HG03565 (cell line): ENCODE measurements around the gene CENPC.
"Not testable (repeated sequence)": the region's sequence is repeated elsewhere in the genome, so short reads cannot be mapped to it uniquely, and the experiment has no call there.

Experiments
- ATAC-seq: cut with Tn5 transposase; IDR thresholded peaks from one replicate; pipeline ENCODE4 v1.9.1; 2021; ENCODE audit warnings: mild to moderate bottlenecking, moderate library complexity; ENCODE audit not compliant: unreplicated experiment

CENPC gene

DNA sequence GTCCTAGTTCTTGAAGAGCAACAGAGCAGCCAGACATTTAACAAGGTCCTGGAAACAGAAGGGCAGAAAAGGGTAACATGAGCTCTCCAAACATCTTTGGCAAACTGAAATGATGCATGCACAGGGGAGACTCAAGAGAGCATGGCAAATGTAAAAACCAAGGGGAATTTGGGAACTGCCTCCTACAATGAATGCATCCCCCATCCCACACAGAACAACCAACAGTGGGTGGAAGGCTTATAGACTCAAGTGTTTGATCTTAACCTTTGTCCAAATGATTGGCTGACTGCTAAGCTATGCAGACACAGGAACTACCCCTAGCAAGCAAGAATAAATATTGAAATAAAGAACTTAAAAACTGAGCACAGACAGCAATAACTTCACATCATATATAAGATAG lies 74.4 kb downstream of the CENPC start:
- ATAC-seq: no peak

DNA sequence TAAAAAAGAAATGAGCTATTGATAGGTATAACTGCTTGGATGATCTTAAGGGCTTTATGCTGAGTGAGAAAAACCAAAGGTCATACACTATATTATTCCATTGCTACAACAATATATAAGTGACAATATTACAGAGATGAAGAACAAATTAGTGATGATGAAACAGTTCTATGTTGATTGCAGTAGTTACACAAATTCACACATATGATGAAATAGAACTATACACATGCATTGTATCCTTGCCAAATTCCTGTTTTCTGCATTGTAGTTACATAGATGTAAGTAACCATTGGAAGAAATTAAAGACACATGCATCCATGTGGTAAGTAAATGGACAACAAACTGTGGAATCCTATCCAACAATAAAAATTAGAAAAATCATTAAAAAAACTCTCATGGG lies 76.5 kb downstream of the CENPC start:
- ATAC-seq: no peak

DNA sequence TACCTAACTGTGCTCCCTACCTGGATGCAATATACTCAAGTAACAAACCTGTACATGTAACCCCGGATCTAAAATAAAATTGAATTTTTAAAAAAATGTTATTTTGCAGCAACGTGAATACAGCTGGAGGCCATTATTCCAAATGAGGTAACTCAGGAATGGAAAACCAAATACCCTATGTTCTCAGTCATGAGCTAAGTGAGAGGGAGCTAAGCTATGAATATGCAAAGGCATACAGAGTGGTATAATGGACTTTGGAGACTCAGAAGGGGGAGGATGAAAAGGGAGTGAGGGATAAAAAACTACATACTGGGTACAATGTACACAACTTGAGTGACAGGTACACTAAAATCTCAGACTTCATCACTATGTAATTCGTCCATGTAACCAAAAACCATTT lies 78.6 kb downstream of the CENPC start:
- ATAC-seq: no peak

DNA sequence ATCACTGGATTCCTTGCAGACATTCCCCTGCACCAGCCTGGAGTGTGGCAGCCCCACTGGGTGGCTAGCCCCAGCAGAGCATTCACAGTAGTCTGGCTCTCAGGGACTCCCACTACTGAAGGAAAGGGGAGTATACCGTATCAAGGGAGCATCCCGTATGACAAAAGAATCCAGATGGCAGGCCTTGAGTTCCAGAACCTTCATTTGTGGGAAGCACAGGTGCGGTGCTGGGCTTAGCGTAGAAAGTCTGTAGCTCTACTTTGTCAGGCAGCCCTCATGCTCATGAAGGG lies 79.6 kb downstream of the CENPC start:
- no peak for ATAC-seq

DNA sequence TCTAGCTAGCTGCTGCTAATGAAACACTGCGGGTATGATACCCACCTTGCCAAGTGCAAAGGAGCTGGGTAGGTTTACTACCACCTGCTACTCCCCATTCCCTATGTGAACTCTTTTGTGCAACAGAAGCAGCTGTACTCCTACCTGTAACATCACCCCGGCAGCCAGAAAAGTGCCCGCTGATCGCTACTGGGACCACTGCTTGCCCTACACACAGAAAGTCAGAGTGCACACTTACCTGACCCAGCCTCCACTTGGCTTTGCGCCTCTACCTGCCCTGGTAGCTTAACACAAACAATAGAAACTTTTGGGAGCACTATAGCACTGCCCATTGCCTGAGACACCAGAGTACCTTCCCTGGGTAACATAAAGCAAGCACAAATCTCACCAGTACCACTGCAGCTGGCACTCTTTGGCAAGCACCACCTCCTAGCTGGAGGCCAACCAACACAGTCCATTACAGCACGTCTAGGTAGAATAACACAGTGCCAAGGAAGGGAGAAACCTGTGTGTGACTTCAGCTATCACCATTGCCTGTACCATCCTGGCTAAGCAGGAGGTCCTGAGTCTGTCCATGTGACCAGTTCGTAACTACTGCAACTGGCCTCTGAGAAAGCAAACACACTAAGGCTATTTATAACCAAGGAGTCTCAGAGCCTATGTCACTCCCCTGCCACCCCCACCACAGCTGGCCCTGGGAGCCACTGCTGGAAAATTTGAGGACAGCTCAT lies 80.1 kb downstream of the CENPC start:
- ATAC-seq: no peak

DNA sequence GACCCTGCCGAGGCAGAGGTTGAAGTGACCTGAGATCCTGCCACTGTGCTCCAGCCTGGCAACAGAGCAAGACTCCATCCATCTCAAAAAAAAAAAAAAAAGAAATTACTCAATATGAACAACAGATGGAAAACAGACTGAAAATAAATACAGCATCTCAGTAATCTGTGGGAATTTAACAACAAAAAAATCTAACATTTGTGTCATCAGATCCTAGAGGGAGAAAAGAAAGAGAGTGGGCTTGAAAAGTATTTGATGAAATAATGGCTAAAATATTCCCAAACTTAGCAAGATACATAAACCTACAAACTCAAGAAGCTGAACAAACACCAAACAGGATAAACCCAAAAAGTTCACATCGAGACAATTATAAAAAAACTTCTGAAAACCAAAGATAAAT lies 84.7 kb downstream of the CENPC start:
- no peak for ATAC-seq

DNA sequence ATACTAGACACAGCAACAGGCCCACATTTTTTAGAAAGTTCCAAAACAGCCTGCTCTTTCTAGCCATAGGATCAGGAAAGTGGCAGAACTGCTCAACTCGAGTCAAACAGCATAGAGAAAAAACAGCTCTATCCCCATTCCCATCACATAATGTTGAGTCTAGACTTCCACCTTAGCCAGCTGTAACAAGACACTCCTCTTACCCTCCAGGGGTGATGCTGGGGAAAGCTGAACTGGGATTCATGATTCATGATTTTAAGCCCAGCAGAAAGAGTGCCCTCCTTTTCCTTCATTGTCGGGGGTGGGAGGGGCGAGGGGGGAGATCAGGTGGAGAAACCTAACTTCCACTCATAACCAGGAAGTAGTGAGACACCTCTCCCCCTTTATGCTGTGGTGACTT lies 86.1 kb downstream of the CENPC start:
- ATAC-seq: no peak

DNA sequence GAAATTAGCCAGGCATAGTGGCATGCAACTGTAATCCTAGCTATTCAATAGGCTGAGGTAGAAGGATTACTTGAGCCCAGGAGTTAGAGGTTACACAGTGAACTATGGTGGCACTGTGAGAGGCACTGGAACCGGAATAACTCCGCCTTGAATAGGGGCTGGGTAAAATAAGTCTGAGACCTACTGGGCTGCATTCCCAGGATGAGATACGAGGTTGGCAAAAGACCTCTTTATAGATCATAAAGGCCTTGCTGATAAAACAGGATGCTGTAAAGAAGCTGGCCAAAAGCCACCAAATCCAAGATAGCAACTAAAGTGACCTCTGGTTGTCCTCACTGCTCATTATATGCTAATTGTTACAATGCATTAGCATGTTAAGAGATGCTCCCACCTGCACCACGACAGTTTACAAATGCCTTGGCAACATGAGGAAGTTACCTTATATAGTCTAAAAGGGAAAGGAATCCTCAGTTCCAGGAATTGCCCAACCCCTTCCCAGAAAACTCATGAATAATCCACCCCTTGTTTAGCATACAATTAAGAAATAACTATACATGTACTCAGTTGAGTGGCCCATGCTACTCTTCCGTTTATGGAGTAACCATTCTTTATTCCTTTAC lies 88.6 kb downstream of the CENPC start:
- no peak for ATAC-seq

DNA sequence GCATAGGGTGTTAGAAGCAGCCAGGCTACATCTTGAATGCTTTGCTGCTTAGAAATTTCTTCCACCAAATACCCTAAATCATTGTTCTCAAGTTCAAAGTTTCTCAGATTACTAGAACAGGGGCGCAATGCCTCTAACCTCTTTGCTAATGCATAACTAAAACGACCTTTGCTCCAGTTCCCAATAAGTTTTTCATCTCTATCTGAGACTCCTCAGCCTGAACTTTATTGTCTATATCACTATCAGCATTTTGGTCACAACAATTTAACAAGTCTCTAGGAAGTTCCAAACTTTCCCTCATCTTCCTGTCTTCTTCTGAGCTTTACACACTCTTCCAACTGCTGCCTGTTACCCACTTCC lies 92.5 kb downstream of the CENPC start:
- not testable (repeated sequence) for ATAC-seq

DNA sequence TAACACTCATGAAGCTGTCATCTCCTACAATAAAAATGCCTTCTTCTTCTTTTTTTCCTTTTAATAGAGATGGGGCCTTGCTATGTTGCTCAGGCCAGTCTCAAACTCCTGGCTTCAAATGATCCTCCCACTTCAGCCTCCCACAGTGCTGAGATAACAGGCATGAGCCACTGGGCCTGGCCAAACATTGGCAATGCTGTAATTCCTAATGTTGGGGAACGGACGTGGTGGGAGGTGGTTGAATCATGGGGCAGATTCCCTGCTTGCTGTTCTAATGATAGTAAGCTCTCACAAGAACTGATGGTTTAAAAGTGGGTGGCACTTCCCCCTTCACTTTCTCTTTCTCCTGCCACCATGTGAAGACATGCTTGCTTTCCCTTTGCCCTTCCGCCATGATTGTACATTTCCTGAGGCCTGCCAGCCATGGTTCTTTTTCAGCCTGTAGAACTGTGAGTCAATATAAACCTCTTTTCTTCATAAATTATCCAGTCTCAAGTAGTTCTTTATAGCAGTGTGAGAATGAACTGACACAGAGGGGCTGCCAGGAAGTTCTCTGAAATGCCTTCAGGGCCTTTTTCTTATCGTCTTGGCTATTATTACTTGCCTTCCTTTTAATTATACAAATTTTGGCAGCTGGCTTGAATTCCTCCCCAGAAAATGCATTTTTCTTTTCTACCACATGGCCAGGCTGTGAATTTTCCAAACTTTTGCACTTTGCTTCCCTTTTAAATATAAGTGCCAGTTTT lies 93.0 kb downstream of the CENPC start:
- no peak for ATAC-seq

DNA sequence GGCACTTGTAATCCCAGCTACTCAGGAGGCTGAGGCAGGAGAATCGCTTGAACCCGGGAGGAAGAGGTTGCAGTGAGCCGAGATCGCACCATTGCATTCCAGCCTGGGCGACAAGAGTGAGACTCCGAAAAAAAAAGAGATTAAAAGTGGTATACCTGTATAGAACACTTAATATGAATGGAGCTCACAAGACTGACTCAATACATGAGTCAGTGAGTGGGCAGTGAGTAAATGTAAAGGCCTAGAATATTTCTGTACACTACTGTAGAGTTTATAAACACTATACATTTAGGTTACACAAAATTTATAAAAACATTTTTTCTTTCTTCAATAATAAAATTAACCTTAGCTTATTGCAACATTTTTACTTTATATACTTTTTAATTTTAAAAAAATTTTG lies 93.8 kb downstream of the CENPC start:
- no peak for ATAC-seq

DNA sequence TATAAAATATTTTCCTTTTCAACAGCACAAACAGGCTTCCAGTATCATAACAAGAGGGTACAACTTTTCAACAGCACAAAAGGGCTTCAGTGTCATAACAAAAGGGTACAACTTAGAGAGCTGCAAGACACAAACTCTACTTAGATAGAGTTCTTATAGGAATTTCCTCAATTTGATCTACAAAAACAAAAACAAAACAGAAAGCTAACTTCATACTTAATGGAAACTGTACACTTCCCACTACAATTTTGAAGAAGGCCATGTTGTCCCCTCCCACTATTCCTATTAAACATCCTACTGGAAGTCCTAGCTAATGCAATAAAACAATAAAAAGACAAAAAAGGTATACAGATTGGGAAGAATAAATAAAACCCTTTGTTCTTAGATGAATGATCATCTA lies 96.7 kb downstream of the CENPC start:
- ATAC-seq: no peak

DNA sequence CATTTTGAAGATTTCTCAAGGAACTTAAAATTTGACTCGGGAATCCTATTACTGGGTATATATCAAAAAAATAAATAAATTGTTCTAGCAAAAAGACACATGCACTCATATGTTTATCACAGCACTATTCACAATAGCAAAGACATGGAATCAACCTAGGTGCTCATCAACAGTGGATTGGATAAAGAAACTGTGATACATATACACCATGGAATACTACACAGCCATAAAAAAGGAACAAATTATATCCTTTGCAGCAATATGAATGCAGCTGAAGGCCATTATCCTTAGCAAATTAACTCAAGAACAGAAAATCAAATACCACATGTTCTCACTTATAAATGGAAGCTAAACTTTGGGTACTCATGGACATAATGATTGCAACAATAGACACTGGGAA lies 97.4 kb downstream of the CENPC start:
- no peak for ATAC-seq

DNA sequence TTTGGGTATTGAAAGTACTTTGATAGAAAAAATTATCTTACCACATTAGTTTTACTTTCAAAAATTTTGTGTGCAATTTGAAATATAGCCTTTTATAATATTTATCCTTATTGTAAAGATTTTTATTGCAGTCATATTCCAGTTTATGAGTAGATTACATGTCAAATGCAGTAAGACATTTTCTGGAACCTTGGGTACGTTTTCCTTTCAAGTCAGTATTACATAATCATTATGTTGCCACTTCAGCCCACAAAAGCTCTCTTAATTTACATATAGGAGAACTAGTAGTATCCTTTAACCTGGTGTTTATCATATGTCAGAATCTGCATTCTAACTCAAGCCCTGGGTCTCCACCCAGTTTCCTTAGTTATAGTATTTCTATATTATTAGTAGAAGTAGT lies 98.5 kb downstream of the CENPC start:
- ATAC-seq: no peak

DNA sequence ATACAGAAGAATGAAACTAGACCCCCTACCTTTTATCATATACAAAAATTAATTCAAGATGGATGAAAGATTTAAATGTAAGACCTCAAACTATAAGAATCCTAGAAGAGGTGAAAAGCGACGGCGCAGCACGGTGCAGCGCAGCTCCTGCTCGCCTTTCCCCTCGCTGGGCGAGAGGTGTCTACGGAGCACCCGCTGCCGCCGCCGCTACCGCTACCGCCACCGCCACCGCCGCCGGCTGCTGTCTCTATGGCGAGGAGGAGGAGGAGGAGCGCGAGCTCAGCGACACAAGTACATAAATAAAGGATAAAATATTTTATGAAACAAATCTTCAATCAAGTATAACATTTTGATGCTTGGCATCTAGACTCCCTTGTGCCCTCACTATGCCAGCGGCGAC lies 99.4 kb downstream of the CENPC start:
- not testable (repeated sequence) for ATAC-seq

DNA sequence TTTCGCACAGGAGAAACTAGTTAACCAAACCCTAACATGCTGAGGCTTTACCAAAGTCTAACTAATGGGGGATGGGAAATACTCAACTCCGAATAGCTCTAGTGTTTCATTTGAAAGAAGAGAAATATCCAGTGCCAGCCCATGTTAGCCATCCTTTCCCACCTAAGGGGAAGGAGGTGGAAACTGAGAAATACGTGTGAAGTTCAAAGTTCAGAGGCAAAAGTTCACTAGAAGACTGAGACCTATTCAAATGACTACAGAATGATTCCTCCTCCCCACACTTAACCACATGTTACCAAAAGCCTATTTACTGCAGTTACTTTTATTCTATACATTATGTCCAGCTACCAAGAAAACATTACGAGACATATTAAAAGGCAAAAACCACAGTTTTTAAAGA lies 106.3 kb downstream of the CENPC start:
- ATAC-seq: no peak

DNA sequence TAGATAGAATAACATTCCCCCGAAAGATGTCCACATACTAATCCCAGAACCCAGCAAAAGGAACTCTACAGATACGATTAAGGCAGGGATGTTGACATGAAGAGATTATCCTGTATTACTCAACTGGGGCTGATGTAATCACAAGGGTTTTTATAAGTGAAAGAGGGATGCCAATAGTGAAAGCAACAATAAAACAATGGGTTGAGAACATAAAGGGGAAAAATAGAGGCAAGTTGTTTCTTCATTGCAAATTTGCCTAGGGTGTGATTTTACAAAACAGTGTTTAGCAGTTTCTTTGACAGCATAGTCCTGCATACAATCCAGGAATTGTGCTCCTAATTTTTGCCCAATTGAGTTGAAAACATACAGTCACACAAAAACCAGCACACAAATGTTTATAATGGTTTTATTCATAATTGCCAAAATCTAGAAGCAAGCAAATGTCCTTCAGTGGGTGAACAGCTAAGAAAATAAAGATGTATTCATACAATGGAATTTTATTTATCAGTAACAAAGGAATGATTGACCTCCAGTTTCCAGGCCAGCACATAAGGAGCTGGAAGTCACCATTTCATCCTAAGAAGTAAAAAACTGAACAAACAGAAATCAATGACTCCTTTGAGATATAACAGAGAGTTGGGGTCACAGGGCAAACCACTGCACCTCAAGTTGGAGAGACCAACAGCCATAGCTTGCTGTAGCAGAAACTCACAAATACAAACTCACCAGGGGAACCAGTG lies 107.2 kb downstream of the CENPC start:
- no peak for ATAC-seq

DNA sequence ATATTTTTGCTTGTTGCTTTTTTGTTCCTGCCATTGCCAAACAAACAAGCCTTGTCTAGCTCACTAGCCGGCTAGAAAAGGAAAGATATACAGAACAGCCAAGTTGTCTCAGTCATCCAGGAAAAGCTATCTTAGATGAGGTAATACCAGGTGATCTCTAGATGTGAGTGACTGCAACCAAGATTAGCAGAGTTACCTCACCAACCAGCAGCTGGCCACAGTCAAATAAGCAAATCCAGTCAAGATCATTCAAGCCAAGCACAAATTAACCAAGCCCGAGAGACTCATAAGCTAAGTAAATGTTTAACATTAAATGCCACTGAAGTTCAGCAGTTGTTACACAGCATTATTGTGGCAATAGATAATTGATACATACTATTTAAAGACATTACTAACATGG lies 108.6 kb downstream of the CENPC start:
- ATAC-seq: peak; percentile 70

DNA sequence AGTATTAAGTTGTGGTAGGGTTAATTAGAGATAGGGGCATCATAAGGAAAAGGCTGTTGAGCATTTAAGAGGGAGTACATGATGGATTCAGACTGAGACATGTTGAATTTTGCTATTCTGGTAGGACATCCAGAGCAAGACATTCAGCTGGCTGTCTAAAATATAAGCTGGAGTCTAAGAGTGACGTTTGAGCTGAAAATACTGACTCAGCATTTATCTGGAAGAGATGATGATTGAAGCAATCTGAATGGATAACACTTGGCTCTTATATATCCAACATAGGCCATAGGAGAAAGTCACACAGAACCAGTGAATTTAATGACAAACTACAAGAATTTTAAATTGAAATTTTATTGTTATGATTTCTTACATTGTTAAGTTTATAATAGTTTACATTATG lies 114.3 kb downstream of the CENPC start:
- no peak for ATAC-seq

DNA sequence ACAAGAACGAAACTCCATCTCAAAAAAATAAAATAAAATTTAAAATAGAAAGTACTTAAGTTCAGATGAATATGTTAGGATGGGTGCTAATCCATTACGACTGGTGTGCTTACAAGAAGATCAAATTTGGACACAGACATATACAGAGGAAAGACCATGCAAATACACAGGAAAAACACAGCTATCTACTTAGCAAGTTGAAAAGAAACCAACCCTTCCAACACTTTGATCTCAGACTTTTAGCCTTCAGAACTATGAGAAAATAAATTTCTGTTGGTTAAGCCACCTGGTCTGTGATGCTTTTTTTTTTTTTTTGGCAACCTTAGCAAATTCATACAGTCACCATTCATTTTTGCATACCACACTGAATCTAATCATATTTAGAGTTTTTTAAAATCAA lies 116.5 kb downstream of the CENPC start:
- no peak for ATAC-seq
